GM12892 (cell line): ENCODE measurements around the gene KCNJ3.

Source experiments
- DNase-seq: peaks from one replicate; pipeline ENCODE4 v3.0.0; 2011; ENCODE audit not compliant: insufficient read length
- FAIRE-seq: peaks from 2 replicates; lab custom pipeline; 2011; peaks lifted over from hg19 to GRCh38; lab: Jason Lieb, UNC
- POLR2A ChIP-seq: IDR thresholded peaks from 2 replicates; pipeline ENCODE4 v1.6.1; 2011; ENCODE audit warnings: low read depth, low read length, control low read depth
- POLR2AphosphoS5 ChIP-seq: IDR thresholded peaks from 2 replicates; pipeline ENCODE4 v1.6.1; 2011; ENCODE audit warnings: low read depth, low read length, control low read depth
- TAF1 ChIP-seq: IDR thresholded peaks from 2 replicates; pipeline ENCODE4 v1.6.1; 2011; ENCODE audit warnings: low read depth, mild to moderate bottlenecking, control low read depth, low read length, borderline replicate concordance

The KCNJ3 gene

GRCh38 chr2:154709215-154709614 is 10.7 kb downstream of the KCNJ3 start:
- TF ChIP-seq TAF1 (no peak), POLR2A (no peak), POLR2AphosphoS5 (no peak)
- FAIRE-seq (no peak), DNase-seq (no peak)

GRCh38 chr2:154710078-154710477 is 11.6 kb downstream of the KCNJ3 start:
- TF ChIP-seq POLR2A (no peak), POLR2AphosphoS5 (no peak)
- DNase-seq (no peak), FAIRE-seq (no peak)

- DNase-seq (no peak), FAIRE-seq (no peak)
- TF ChIP-seq TAF1 (no peak), POLR2AphosphoS5 (no peak), POLR2A (no peak)
Observed at GRCh38 chr2:154710685-154711084, 12.2 kb downstream of the KCNJ3 start.

- no peak for FAIRE-seq
- TF ChIP-seq POLR2A (no peak), POLR2AphosphoS5 (no peak), TAF1 (no peak)
- DNase-seq, result no peak
Observed at GRCh38 chr2:154713675-154714074, 15.2 kb downstream of the KCNJ3 start.

GRCh38 chr2:154720651-154721050 is 22.2 kb downstream of the KCNJ3 start:
- TF ChIP-seq POLR2AphosphoS5 (no peak), TAF1 (no peak), POLR2A (no peak)
- no peak for FAIRE-seq
- no peak for DNase-seq

- no peak for TF ChIP-seq POLR2A
- TF ChIP-seq POLR2AphosphoS5, result no peak
- TF ChIP-seq TAF1, result no peak
- FAIRE-seq (no peak), DNase-seq (no peak)
Observed at GRCh38 chr2:154724194-154724797, 25.8 kb downstream of the KCNJ3 start.

GRCh38 chr2:154740361-154740760 is 41.9 kb downstream of the KCNJ3 start:
- TF ChIP-seq TAF1, result no peak
- no peak for TF ChIP-seq POLR2A
- no peak for TF ChIP-seq POLR2AphosphoS5

GRCh38 chr2:154758871-154759270 is 60.4 kb downstream of the KCNJ3 start:
- TF ChIP-seq POLR2A, result no peak
- no peak for TF ChIP-seq TAF1
- TF ChIP-seq POLR2AphosphoS5, result no peak
- DNase-seq, result no peak

More at GRCh38 chr2:154740361-154740760, 41.9 kb downstream of the KCNJ3 start:
- DNase-seq, result no peak
- no peak for FAIRE-seq

GRCh38 chr2:154762638-154763037 is 64.1 kb downstream of the KCNJ3 start:
- no peak for TF ChIP-seq TAF1
- TF ChIP-seq POLR2A, result no peak
- TF ChIP-seq POLR2AphosphoS5, result no peak
- DNase-seq (no peak), FAIRE-seq (no peak)

More at GRCh38 chr2:154758871-154759270, 60.4 kb downstream of the KCNJ3 start:
- FAIRE-seq, result no peak

GRCh38 chr2:154771664-154772284 is 73.3 kb downstream of the KCNJ3 start:
- TF ChIP-seq POLR2A, result no peak
- TF ChIP-seq POLR2AphosphoS5, result no peak
- no peak for TF ChIP-seq TAF1
- DNase-seq (no peak), FAIRE-seq (no peak)

- FAIRE-seq (no peak), DNase-seq (no peak)
- no peak for TF ChIP-seq TAF1
- no peak for TF ChIP-seq POLR2A
- TF ChIP-seq POLR2AphosphoS5, result no peak
Observed at GRCh38 chr2:154776825-154777224, 78.3 kb downstream of the KCNJ3 start.

GRCh38 chr2:154794406-154794805 is 95.9 kb downstream of the KCNJ3 start:
- TF ChIP-seq TAF1 (no peak), POLR2AphosphoS5 (no peak)
- FAIRE-seq, result no peak
- no peak for DNase-seq

GRCh38 chr2:154795651-154796050 is 97.2 kb downstream of the KCNJ3 start:
- DNase-seq (no peak), FAIRE-seq (no peak)
- no peak for TF ChIP-seq TAF1
- TF ChIP-seq POLR2A, result no peak
